ENCODE results near the gene ATP5MK. TPM values are rescaled to one million over a fixed set of nuclear protein-coding genes. Genes with fewer than 3 reads are reported as not detected.

Gene ATP5MK
- total and polyA plus RNA-seq, 8 donors: 145 to 259 (median 157) TPM

GRCh38 chr10:103439776-103440175 is 43.5 kb upstream of the ATP5MK start:
- ATAC-seq: no peak
- intact Hi-C loops (cut with DNase I): no loop called here
- no peaks in the 10 kb centered on the region for H3K9me3 ChIP-seq
- no peaks in the 10 kb centered on the region for H3K27me3 ChIP-seq
- TF ChIP-seq CTCF (IDR thresholded peaks at IDR 0.05): no peak
- H3K36me3 ChIP-seq: peaks cover 0 to 98% of the 10 kb centered on the region in 2 donors
- no peak overlapping the region for H3K4me3 ChIP-seq
- no peak overlapping the region for H3K27ac ChIP-seq
- DNase-seq: no peak
- peaks cover 0 to 13% of the 10 kb centered on the region in 2 donors for H3K4me1 ChIP-seq

- no peak overlapping the region for H3K27ac ChIP-seq
- H3K9me3 ChIP-seq: no peaks in the 10 kb centered on the region
- peak; percentile 64 for ATAC-seq
- H3K4me3 ChIP-seq: no peak overlapping the region
- peak in 1 of 4 donors; percentile 77 for DNase-seq
- no peaks in the 10 kb centered on the region for H3K27me3 ChIP-seq
- intact Hi-C loops (cut with DNase I): no loop called here
- peaks cover 0 to 75% of the 10 kb centered on the region in 2 donors for H3K36me3 ChIP-seq
- no peak for TF ChIP-seq CTCF (IDR thresholded peaks at IDR 0.05)
- peaks cover 0 to 17% of the 10 kb centered on the region in 2 donors for H3K4me1 ChIP-seq
Observed at GRCh38 chr10:103433858-103434257, 37.6 kb upstream of the ATP5MK start.

- DNase-seq (no peak), ATAC-seq (peak; percentile 94)
- Histone ChIP-seq H3K27ac (no peak overlapping the region), H3K36me3 (peaks cover 0 to 73% of the 10 kb centered on the region in 2 donors), H3K9me3 (no peaks in the 10 kb centered on the region), H3K27me3 (no peaks in the 10 kb centered on the region), H3K4me1 (peaks cover 0 to 17% of the 10 kb centered on the region in 2 donors), H3K4me3 (no peak overlapping the region)
- no peak for TF ChIP-seq CTCF (IDR thresholded peaks at IDR 0.05)
- intact Hi-C loops (cut with DNase I): no loop called here
Observed at GRCh38 chr10:103431902-103432301, 35.6 kb upstream of the ATP5MK start.

- Histone ChIP-seq H3K9me3 (no peaks in the 10 kb centered on the region), H3K4me3 (no peak overlapping the region), H3K4me1 (peaks cover 0 to 17% of the 10 kb centered on the region in 2 donors), H3K27me3 (no peaks in the 10 kb centered on the region), H3K27ac (no peak overlapping the region), H3K36me3 (peaks cover 0 to 75% of the 10 kb centered on the region in 2 donors)
- intact Hi-C loops (cut with DNase I): no loop called here
- ATAC-seq (no peak), DNase-seq (no peak)
- TF ChIP-seq CTCF (IDR thresholded peaks at IDR 0.05): no peak
Observed at GRCh38 chr10:103429647-103430046, 33.4 kb upstream of the ATP5MK start.

- peaks cover 0 to 12% of the 10 kb centered on the region in 2 donors for H3K4me1 ChIP-seq
- intact Hi-C loops (cut with DNase I): no loop called here
- ATAC-seq: no peak
- no peak overlapping the region for H3K4me3 ChIP-seq
- no peaks in the 10 kb centered on the region for H3K27me3 ChIP-seq
- no peak for DNase-seq
- H3K9me3 ChIP-seq: no peaks in the 10 kb centered on the region
- no peak for TF ChIP-seq CTCF (IDR thresholded peaks at IDR 0.05)
- H3K27ac ChIP-seq: no peak overlapping the region
- peaks cover 0 to 75% of the 10 kb centered on the region in 2 donors for H3K36me3 ChIP-seq
Observed at GRCh38 chr10:103428989-103429643, 32.8 kb upstream of the ATP5MK start.
